Trophoblast cell (in vitro differentiated cells and primary cell): ENCODE results near the gene GSTM3.

Source experiments
- DNase-seq, 2 donors: peaks; one replicate each; pipeline ENCODE4 v3.0.0-alpha.2; 2016
- H2AFZ ChIP-seq: 2 replicates; pipeline ENCODE4 v1.6.1; 2013; ENCODE audit warnings: low read length, moderate library complexity, mild to moderate bottlenecking; ENCODE audit not compliant: insufficient read depth, poor library complexity
- H2AK5ac ChIP-seq: 2 replicates; pipeline ENCODE4 v1.6.1; 2013; ENCODE audit warnings: mild to moderate bottlenecking, low read length
- H2BK120ac ChIP-seq: 2 replicates; pipeline ENCODE4 v1.6.1; 2013; ENCODE audit warnings: low read length, mild to moderate bottlenecking, moderate library complexity; ENCODE audit not compliant: insufficient read depth, poor library complexity
- H2BK12ac ChIP-seq: 2 replicates; pipeline ENCODE4 v1.6.1; 2013; ENCODE audit warnings: mild to moderate bottlenecking, low read length, moderate library complexity
- H2BK5ac ChIP-seq: 2 replicates; pipeline ENCODE4 v1.6.1; 2013; ENCODE audit warnings: low read length, low read depth, moderate library complexity, mild to moderate bottlenecking; ENCODE audit not compliant: poor library complexity
- H3K14ac ChIP-seq: 2 replicates; pipeline ENCODE4 v1.6.1; 2013; ENCODE audit warnings: mild to moderate bottlenecking, low read length
- H3K18ac ChIP-seq: 2 replicates; pipeline ENCODE4 v1.6.1; 2013; ENCODE audit warnings: mild to moderate bottlenecking, low read length
- H3K23ac ChIP-seq: 2 replicates; pipeline ENCODE4 v1.6.1; 2013; ENCODE audit warnings: low read length
- H3K27ac ChIP-seq: 2 replicates; pipeline ENCODE4 v1.5.1; 2013; ENCODE audit warnings: low read depth, mild to moderate bottlenecking, inconsistent platforms, low read length, moderate library complexity
- H3K27me3 ChIP-seq: 2 replicates; pipeline ENCODE4 v1.6.1; 2013; ENCODE audit warnings: inconsistent platforms, mild to moderate bottlenecking, low read length, moderate library complexity; ENCODE audit not compliant: insufficient read depth
- H3K36me3 ChIP-seq, 2 experiments: 1 replicate in 1 of 2; 2 replicates in 1 of 2; pipeline ENCODE4 v1.6.1; 2013; ENCODE audit warnings: low read length in 2 of 2, mild to moderate bottlenecking in 2 of 2, moderate library complexity in 1 of 2; ENCODE audit not compliant: insufficient read depth in 2 of 2, control insufficient read depth in 1 of 2
- H3K4ac ChIP-seq: 2 replicates; pipeline ENCODE4 v1.6.1; 2013; ENCODE audit warnings: low read depth, mild to moderate bottlenecking, low read length, moderate library complexity
- H3K4me1 ChIP-seq, 2 experiments: 1 replicate in 1 of 2; 2 replicates in 1 of 2; pipeline ENCODE4 v1.6.1; 2013; ENCODE audit warnings: low read length in 2 of 2, mild to moderate bottlenecking in 2 of 2, moderate library complexity in 1 of 2; ENCODE audit not compliant: insufficient read depth in 2 of 2, control insufficient read depth in 1 of 2
- H3K4me2 ChIP-seq: 2 replicates; pipeline ENCODE4 v1.6.1; 2013; ENCODE audit warnings: inconsistent platforms, mild to moderate bottlenecking, low read length, moderate library complexity
- H3K4me3 ChIP-seq: 2 replicates; pipeline ENCODE4 v1.5.1; 2013; ENCODE audit warnings: mild to moderate bottlenecking, low read depth, low read length, inconsistent platforms
- H3K79me1 ChIP-seq: one replicate; pipeline ENCODE4 v1.6.1; 2013; ENCODE audit warnings: low read length
- H3K79me2 ChIP-seq: 2 replicates; pipeline ENCODE4 v1.6.1; 2013; ENCODE audit warnings: low read length, mild to moderate bottlenecking; ENCODE audit not compliant: control insufficient read depth, insufficient read depth, poor library complexity
- H3K9ac ChIP-seq: 2 replicates; pipeline ENCODE4 v1.6.1; 2013; ENCODE audit warnings: mild to moderate bottlenecking, low read length
- H3K9me3 ChIP-seq: 2 replicates; pipeline ENCODE4 v1.6.1; 2013; ENCODE audit warnings: low read depth, mild to moderate bottlenecking, control low read depth, inconsistent platforms, low read length; ENCODE audit not compliant: insufficient read depth
- H4K12ac ChIP-seq: 2 replicates; pipeline ENCODE4 v1.6.1; 2013; ENCODE audit warnings: low read depth, mild to moderate bottlenecking, low read length, moderate library complexity
- H4K8ac ChIP-seq: 2 replicates; pipeline ENCODE4 v1.6.1; 2013; ENCODE audit warnings: low read depth, mild to moderate bottlenecking, low read length, moderate library complexity
- H4K91ac ChIP-seq: one replicate; pipeline ENCODE4 v1.6.1; 2013; ENCODE audit warnings: low read depth, mild to moderate bottlenecking, low read length, moderate library complexity
- WGBS: extraction: QIAGEN DNeasy Blood & Tissue Kit; methylation state at CpG from one replicate; pipeline ENCODE4 v1.1.7; 2013; ENCODE audit warnings: missing lambda C conversion rate; ENCODE audit not compliant: insufficient read length, insufficient coverage; ENCODE audit errors: extremely low coverage; 5-methylcytosine and 5-hydroxymethylcytosine counted together

GSTM3 gene

DNA sequence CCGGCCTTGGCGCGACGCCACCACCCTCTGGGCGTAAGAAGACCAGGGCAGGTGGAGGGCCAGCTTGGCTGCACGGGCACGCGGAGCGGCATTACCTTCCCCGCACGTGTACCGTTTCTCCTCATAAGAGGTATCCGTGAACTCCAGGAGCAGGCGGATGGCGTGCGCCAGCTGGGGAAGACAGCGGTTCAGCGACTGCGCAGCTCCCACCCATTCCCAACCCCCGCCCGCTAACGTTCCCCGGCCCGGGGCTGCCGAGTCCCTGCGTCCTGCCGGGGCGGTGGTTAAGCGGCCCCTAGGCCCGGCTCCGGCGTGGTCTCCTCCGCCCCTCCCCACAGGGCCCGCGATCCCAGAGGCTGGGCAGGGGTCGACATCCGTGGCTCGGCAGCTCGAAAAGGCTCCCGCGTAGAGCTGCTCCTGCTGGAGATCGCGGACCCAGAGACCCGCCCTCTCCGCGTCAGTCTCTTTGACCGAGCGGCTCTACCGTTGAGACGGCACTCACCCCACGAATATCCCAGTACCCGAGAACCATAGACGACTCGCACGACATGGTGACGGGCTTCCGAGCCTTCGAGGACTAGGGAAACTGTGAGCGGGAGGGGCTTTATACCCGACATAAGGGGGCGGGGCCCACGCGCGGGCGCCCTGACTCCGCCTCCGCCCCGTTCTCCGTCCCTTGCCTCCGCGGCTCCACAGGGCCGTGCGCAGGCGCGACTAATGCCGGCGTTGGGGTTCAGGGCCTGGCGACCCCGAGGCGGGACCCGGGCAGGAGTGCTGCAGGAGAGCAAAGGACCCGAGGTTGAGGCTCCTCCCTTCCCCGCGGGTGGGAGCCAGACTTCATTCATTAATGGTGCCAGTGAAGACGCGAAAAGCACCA, 862 bp downstream of the GSTM3 start:
- H3K27me3 ChIP-seq, result no peaks in the 10 kb centered on the region
- H3K9me3 ChIP-seq, result no peaks in the 10 kb centered on the region
- peak overlapping the region; percentile 12 for H2BK120ac ChIP-seq
- H2AFZ ChIP-seq, result peak overlapping the region; percentile 89
- H3K4me2 ChIP-seq, result peak overlapping the region; percentile 90
- H3K4ac ChIP-seq, result peak overlapping the region; percentile 13
- peak overlapping the region; percentile 78 for H3K4me3 ChIP-seq
- peaks cover 4 to 17% of the 10 kb centered on the region in 2 experiments for H3K36me3 ChIP-seq
- peak overlapping the region; percentile 63 for H4K8ac ChIP-seq
- peak; percentile 38 to 72 for DNase-seq
- H3K9ac ChIP-seq, result peak overlapping the region; percentile 75
- peak overlapping the region; percentile 59 for H3K18ac ChIP-seq
- peak overlapping the region; percentile 59 for H3K14ac ChIP-seq
- H2BK5ac ChIP-seq, result no peak overlapping the region
- no peak overlapping the region for H3K27ac ChIP-seq
- no peak overlapping the region for H3K23ac ChIP-seq
- H4K12ac ChIP-seq, result peak overlapping the region; percentile 45
- H2BK12ac ChIP-seq, result peak overlapping the region; percentile 16
- H3K4me1 ChIP-seq, result peaks cover 5 to 11% of the 10 kb centered on the region in 2 experiments
- no peaks in the 10 kb centered on the region for H3K79me2 ChIP-seq
- no CpG with 5 or more reads among the region's 86 CpGs for WGBS
- H4K91ac ChIP-seq, result peak overlapping the region; percentile 64
- H2AK5ac ChIP-seq, result no peak overlapping the region
- H3K79me1 ChIP-seq, result peaks cover 11% of the 10 kb centered on the region

DNA sequence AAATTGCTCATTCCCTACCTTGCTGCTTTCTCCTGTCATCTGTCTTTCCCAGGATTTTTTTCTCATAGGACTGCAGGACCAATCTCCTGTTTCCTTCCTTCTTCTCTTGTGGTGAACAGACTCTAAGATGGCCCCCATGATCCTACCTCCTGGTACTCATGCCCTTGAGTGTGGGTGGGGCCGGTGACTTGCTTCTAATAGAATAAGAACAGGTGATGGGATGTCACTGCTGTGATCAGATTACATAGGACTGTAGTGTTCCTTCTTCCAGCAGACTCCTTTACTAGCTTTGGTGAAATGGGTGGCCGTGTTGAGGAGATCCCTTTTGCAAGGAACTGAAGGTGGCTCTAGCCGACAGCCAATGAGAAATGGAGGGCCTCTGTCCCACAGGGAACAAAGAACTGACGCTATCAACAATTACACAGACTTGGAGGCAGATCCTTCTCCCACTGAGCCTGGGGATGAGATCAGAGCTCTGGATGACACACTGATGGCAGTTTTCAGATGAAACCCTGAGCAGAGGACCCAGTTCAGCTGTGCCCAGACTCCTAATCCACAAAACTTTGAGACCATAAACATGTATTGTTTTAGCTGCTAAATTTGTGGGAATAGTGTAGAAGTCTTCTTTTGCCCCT, 7.5 kb downstream of the GSTM3 start:
- no peaks in the 10 kb centered on the region for H3K79me2 ChIP-seq
- H4K12ac ChIP-seq, result no peak overlapping the region
- no peak overlapping the region for H2BK120ac ChIP-seq
- H3K9ac ChIP-seq, result no peak overlapping the region
- H3K27me3 ChIP-seq, result no peaks in the 10 kb centered on the region
- no peak overlapping the region for H2AFZ ChIP-seq
- H3K4me2 ChIP-seq, result no peak overlapping the region
- peaks cover 4 to 17% of the 10 kb centered on the region in 2 experiments for H3K36me3 ChIP-seq
- no peak overlapping the region for H3K23ac ChIP-seq
- no peak overlapping the region for H3K4ac ChIP-seq
- H3K9me3 ChIP-seq, result peaks cover 2% of the 10 kb centered on the region
- H4K8ac ChIP-seq, result no peak overlapping the region
- no CpG with 5 or more reads among the region's 4 CpGs for WGBS
- H2AK5ac ChIP-seq, result no peak overlapping the region
- H3K4me1 ChIP-seq, result peaks cover 19 to 33% of the 10 kb centered on the region in 2 experiments
- no peak overlapping the region for H3K14ac ChIP-seq
- no peak overlapping the region for H2BK5ac ChIP-seq
- H2BK12ac ChIP-seq, result no peak overlapping the region
- no peak for DNase-seq
- peaks cover 16% of the 10 kb centered on the region for H3K79me1 ChIP-seq
- no peak overlapping the region for H3K27ac ChIP-seq
- no peak overlapping the region for H4K91ac ChIP-seq
- H3K18ac ChIP-seq, result no peak overlapping the region
- H3K4me3 ChIP-seq, result no peak overlapping the region

DNA sequence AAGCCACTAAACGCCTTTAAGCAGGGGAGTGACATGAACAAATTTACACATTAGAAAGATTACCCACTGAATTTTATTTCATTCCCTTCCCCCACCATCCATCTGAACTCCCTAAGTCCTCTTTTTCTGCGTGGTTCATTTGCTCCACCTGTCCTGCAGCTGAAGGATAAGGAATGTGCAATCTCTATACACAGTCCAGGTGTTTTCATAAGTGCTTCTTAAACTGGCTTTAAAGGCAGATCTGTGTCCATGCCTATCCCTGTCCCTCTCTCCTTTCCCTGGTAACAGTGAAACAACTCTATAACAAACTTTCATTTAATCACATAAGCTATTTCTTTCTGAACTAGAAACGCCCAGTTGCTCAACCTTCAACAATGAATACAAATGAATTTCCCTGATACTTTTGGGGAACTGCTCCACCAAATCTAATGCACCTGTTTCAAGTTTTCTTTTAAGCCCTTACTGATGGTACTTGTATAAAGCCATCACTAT, 8.4 kb downstream of the GSTM3 start:
- Histone ChIP-seq H3K18ac (peak overlapping the region; percentile 3), H3K4me3 (no peak overlapping the region), H4K8ac (no peak overlapping the region), H3K79me1 (peaks cover 16% of the 10 kb centered on the region), H3K27me3 (no peaks in the 10 kb centered on the region), H3K14ac (no peak overlapping the region), H3K36me3 (peaks cover 2 to 9% of the 10 kb centered on the region in 2 experiments), H2BK120ac (peak overlapping the region; percentile 81), H3K79me2 (no peaks in the 10 kb centered on the region), H2BK5ac (peak overlapping the region; percentile 68), H3K23ac (no peak overlapping the region), H3K4ac (no peak overlapping the region), H3K4me1 (peaks cover 19 to 33% of the 10 kb centered on the region in 2 experiments), H4K91ac (peak overlapping the region; percentile 62), H2AK5ac (no peak overlapping the region), H2AFZ (no peak overlapping the region), H2BK12ac (no peak overlapping the region), H3K4me2 (peak overlapping the region; percentile 49), H4K12ac (no peak overlapping the region), H3K9me3 (peaks cover 2% of the 10 kb centered on the region), H3K27ac (peak overlapping the region; percentile 78), H3K9ac (no peak overlapping the region)
- DNase-seq, result peak in 1 of 2 donors; percentile 32
- no CpG with 5 or more reads among the region's 3 CpGs for WGBS

DNA sequence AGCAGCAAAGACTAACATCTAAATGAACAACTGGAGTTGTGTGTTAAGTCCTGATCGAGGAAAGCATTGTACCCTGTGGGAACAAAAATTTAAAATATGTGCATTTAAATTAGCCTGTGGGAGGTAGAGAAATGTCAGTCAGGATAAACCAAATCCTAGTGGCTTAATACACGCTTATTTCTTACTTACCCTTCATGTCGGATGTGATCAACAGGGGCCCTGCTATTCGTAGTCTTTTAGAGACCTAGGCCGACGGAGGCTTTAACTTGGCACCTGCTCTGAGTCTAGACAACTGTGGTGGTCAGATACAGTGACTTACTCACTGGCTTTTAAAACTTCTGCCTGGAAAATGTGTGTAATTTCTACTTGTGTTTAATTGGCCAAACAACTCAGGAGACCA, 10.2 kb downstream of the GSTM3 start:
- peak overlapping the region; percentile 81 for H2BK5ac ChIP-seq

More for the DNA sequence above, 10.2 kb downstream of the GSTM3 start:
- H3K79me2 ChIP-seq, result no peaks in the 10 kb centered on the region
- peak overlapping the region; percentile 66 for H2BK12ac ChIP-seq
- peak overlapping the region; percentile 53 for H3K27ac ChIP-seq
- H3K4me1 ChIP-seq, result peaks cover 19 to 35% of the 10 kb centered on the region in 2 experiments
- H3K23ac ChIP-seq, result no peak overlapping the region
- peaks cover 7% of the 10 kb centered on the region for H3K9me3 ChIP-seq
- H3K27me3 ChIP-seq, result no peaks in the 10 kb centered on the region
- WGBS, result no CpG with 5 or more reads among the region's 6 CpGs
- no peak overlapping the region for H4K12ac ChIP-seq
- no peak overlapping the region for H3K9ac ChIP-seq
- H2AFZ ChIP-seq, result no peak overlapping the region
- H2BK120ac ChIP-seq, result peak overlapping the region; percentile 64
- H3K14ac ChIP-seq, result no peak overlapping the region
- H3K4me3 ChIP-seq, result no peak overlapping the region
- H3K18ac ChIP-seq, result no peak overlapping the region
- peaks cover 0 to 4% of the 10 kb centered on the region in 2 experiments for H3K36me3 ChIP-seq
- peaks cover 16% of the 10 kb centered on the region for H3K79me1 ChIP-seq
- H3K4me2 ChIP-seq, result no peak overlapping the region
- DNase-seq, result peak; percentile 24 to 47
- no peak overlapping the region for H2AK5ac ChIP-seq
- no peak overlapping the region for H4K8ac ChIP-seq
- H4K91ac ChIP-seq, result peak overlapping the region; percentile 66
- H3K4ac ChIP-seq, result no peak overlapping the region
